ENCODE measurements around the gene NIPSNAP3A.
"Not testable (repeated sequence)": the region's sequence is repeated elsewhere in the genome, so short reads cannot be mapped to it uniquely, and the experiment has no call there.

NIPSNAP3A gene

DNA sequence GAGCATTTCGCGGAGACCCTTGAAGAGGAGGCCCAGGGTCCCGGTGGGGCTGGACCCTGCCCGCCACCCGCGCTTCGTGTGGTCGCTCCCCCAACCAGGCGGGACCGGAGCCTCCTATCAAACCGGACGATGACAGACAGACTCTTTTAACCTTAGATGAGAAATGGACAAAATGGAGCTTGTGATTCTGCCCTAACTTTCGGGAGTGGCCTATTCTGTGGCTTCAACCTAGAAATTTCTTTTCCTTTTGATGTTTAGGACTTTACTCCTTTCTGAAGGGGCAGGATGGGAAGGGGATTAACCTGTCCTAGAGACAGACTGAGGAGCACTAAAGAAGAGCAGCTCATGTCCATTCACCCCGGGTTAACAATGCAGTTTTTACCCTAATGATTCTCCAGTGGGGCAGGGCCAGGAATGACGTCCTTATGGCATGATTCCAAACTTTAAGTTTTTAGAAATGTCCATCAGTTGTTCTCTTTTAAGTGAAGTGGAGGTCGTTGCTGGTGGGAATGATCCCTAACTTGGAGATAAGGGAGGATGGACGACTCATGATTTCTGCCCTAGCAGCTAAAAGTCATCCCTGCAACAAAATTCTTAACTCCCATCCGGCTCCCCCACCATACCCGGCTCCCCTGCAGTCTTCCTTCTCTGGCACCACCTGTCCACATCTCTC is 1.0 kb downstream of the NIPSNAP3A start:
- H3K27ac Mint-ChIP-seq = peak overlapping the region; percentile 86 to 97 (median 97)
- peaks cover 16% of the 10 kb centered on the region for H3K4me1 Mint-ChIP-seq
- peak overlapping the region; percentile 94 to 96 (median 94) for H3K4me3 Mint-ChIP-seq
- H3K9me3 Mint-ChIP-seq = no peaks in the 10 kb centered on the region
- TF ChIP-seq, protein P1, sequence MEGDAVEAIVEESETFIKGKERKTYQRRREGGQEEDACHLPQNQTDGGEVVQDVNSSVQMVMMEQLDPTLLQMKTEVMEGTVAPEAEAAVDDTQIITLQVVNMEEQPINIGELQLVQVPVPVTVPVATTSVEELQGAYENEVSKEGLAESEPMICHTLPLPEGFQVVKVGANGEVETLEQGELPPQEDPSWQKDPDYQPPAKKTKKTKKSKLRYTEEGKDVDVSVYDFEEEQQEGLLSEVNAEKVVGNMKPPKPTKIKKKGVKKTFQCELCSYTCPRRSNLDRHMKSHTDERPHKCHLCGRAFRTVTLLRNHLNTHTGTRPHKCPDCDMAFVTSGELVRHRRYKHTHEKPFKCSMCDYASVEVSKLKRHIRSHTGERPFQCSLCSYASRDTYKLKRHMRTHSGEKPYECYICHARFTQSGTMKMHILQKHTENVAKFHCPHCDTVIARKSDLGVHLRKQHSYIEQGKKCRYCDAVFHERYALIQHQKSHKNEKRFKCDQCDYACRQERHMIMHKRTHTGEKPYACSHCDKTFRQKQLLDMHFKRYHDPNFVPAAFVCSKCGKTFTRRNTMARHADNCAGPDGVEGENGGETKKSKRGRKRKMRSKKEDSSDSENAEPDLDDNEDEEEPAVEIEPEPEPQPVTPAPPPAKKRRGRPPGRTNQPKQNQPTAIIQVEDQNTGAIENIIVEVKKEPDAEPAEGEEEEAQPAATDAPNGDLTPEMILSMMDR (IDR thresholded peaks at IDR 0.05; ENCODE audit: unreplicated experiment in 3 of 3) = no peak
- peaks cover 16% of the 10 kb centered on the region for H3K36me3 Mint-ChIP-seq (ENCODE audit: low read depth)
- no peaks in the 10 kb centered on the region for H3K27me3 Mint-ChIP-seq (ENCODE audit: low read depth)

DNA sequence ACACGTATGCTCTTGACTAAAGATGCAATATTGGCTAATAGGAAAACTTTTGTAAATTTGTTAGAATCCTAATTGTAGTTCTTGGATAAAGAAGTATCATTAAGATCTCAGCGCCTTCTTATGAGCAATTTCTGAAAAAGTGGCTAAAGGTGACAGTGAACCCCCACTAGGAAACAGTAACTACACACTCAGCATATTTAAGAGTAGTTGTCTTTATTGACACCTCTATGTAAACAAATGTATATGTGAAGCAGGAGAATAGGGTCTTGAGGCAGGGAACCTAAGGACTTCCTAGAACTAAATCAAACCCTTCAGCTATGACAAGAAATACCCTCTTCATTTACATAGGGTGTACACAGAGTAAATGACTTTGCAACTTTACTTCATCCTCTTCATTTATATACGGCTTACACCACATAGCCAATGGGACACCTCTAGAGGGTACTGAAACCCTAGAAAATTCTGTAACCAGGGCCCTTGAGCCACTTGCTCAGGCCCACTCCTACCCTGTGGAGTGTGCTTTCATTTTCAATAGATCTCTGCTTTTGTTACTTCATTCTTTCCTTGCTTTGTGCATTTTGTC is 2.8 kb downstream of the NIPSNAP3A start:
- Mint-ChIP-seq H3K27ac (no peak overlapping the region), H3K4me3 (peak overlapping the region; percentile 12 to 56 (median 50)), H3K36me3 (ENCODE audit: low read depth) (peaks cover 25% of the 10 kb centered on the region), H3K4me1 (peaks cover 16% of the 10 kb centered on the region), H3K27me3 (ENCODE audit: low read depth) (no peaks in the 10 kb centered on the region), H3K9me3 (no peaks in the 10 kb centered on the region)
- TF ChIP-seq, protein P1 (IDR thresholded peaks at IDR 0.05; ENCODE audit: unreplicated experiment in 3 of 3) = no peak

DNA sequence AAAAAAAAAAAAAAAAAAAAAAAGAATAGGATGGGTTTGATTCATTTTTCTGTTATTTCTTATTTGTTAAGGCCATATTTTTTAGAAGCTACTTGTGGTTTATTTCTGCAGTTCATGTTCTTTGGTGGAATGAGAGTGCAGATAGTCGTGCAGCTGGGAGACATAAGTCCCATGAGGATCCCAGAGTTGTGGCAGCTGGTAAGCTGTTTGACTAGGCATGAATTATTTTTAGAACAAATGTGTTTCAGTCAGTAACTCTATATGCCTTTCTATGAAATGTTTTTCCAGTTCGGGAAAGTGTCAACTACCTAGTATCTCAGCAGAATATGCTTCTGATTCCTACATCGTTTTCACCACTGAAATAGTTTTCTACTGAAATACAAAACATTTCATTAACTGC is 11.5 kb downstream of the NIPSNAP3A start:
- no peaks in the 10 kb centered on the region for H3K4me1 Mint-ChIP-seq
- H3K27me3 Mint-ChIP-seq (ENCODE audit: low read depth) = no peaks in the 10 kb centered on the region
- H3K4me3 Mint-ChIP-seq = peak overlapping the region in 2 of 3 experiments; percentile 68 to 78
- peak overlapping the region in 2 of 3 experiments; percentile 30 to 75 for H3K27ac Mint-ChIP-seq
- no peaks in the 10 kb centered on the region for H3K9me3 Mint-ChIP-seq
- H3K36me3 Mint-ChIP-seq (ENCODE audit: low read depth) = peaks cover 13% of the 10 kb centered on the region
- TF ChIP-seq, protein P1 (IDR thresholded peaks at IDR 0.05; ENCODE audit: unreplicated experiment in 3 of 3) = no peak

DNA sequence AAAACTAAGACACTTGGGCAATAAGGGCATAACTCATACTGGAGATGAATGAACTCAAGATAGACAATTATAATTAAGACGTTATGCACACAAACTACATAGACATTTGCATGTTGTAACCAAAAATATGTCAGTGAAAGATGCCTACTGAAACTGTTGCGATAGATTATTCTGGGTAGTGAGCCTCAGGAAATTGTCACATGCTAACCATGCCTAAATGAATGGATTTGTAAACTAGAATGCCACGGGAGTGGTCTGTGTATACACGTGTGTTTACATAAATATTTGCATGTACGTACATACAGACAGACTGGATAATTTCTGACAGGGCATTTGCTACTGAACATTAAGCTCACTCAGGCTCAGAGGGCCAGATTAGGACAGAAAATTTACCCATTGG is 17.7 kb downstream of the NIPSNAP3A start:
- TF ChIP-seq, protein P1 (IDR thresholded peaks at IDR 0.05; ENCODE audit: unreplicated experiment in 3 of 3) = no peak
- no peak overlapping the region for H3K27ac Mint-ChIP-seq
- no peaks in the 10 kb centered on the region for H3K27me3 Mint-ChIP-seq (ENCODE audit: low read depth)
- H3K9me3 Mint-ChIP-seq = no peaks in the 10 kb centered on the region
- H3K36me3 Mint-ChIP-seq (ENCODE audit: low read depth) = peaks cover 4% of the 10 kb centered on the region
- peaks cover 5% of the 10 kb centered on the region for H3K4me1 Mint-ChIP-seq
- peak overlapping the region; percentile 91 to 96 (median 92) for H3K4me3 Mint-ChIP-seq

DNA sequence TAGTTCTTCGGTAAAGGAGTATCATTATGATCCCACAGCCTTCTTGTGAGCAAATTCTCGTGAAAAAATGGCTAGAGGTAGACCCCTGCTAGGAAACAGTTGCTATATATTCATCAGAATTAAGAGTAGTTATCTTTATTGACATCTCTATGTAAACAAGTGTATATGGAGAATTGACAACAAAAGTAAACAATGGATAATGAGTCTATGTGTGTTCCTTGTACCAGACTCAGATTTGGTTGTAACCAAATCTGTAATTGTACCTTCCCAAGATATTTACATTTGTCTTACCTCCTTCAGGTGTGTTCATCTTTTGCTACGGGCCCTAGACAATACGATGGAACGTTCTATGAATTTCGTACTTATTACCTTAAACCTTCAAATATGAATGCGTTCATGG is 18.5 kb downstream of the NIPSNAP3A start:
- TF ChIP-seq, protein P1 (IDR thresholded peaks at IDR 0.05; ENCODE audit: unreplicated experiment in 3 of 3) = no peak
- Mint-ChIP-seq H3K27me3 (ENCODE audit: low read depth) (no peaks in the 10 kb centered on the region), H3K4me3 (peak overlapping the region in 1 of 3 experiments; percentile 96), H3K4me1 (peaks cover 5% of the 10 kb centered on the region), H3K36me3 (ENCODE audit: low read depth) (peaks cover 3% of the 10 kb centered on the region), H3K27ac (no peak overlapping the region), H3K9me3 (no peaks in the 10 kb centered on the region)

DNA sequence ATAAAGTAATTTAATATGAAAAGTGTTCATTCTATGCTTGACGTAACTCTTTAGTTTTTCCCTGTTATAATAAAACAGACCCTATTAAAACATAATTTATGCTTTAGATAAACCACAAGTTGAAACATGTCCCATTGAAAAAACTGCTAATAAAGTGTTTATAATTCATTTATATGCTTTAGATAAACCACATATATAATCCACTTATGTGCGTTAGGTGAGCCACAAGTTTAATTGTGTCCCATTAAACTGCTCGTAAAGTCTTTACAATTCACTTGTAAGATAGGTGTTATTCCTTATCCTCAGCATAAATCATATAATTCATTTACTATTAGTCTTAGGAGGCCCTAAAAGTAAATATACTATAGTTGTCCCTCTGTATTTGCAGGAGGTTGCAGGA is 20.0 kb downstream of the NIPSNAP3A start:
- Mint-ChIP-seq H3K9me3 (no peaks in the 10 kb centered on the region), H3K27me3 (ENCODE audit: low read depth) (no peaks in the 10 kb centered on the region), H3K4me1 (peaks cover 7% of the 10 kb centered on the region), H3K36me3 (ENCODE audit: low read depth) (peaks cover 10% of the 10 kb centered on the region), H3K4me3 (no peak overlapping the region), H3K27ac (no peak overlapping the region)
- TF ChIP-seq, protein P1 (IDR thresholded peaks at IDR 0.05; ENCODE audit: unreplicated experiment in 3 of 3) = no peak

DNA sequence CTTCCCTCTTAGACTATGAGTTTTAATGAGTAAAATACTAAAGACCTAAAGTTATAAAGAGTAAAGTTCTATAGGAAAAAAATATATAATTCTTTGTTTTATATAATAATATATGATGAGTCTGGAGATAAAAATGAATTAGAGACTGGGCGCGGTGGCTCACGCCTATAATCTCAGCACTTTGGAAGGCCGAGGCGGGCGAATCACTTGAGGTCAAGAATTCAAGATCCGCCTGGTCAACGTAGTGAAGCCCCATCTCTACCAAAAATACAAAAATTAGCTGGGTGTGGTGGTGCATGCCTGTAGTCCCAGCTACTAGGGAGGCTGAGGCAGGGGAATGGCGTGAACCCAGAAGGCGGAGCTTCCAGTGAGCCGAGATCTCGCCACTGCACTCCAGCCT is 21.5 kb downstream of the NIPSNAP3A start:
- peaks cover 11% of the 10 kb centered on the region for H3K4me1 Mint-ChIP-seq
- H3K9me3 Mint-ChIP-seq; H3K4me3 Mint-ChIP-seq; H3K27me3 Mint-ChIP-seq (ENCODE audit: low read depth); H3K27ac Mint-ChIP-seq: not testable (repeated sequence)
- peaks cover 10% of the 10 kb centered on the region for H3K36me3 Mint-ChIP-seq (ENCODE audit: low read depth)
